IMR-90 (cell line): ENCODE data around the gene USP24. TPM values are rescaled to one million over a fixed set of nuclear protein-coding genes. Genes with fewer than 3 reads are reported as not detected.
"Not testable (repeated sequence)": the region's sequence is repeated elsewhere in the genome, so short reads cannot be mapped to it uniquely, and the experiment has no call there.

Experiments
- ATAC-seq: fragments of 200-7000 bp; cut with Tn5 transposase; 2 replicates; pipeline ENCODE4 v1.9.1; 2020; ENCODE audit warnings: low read depth, mild to moderate bottlenecking, moderate library complexity
- BruUV-seq: library from RNA; stranded (reverse); fragments of 400-500 nt; replicated peaks from 2 replicates; lab custom pipeline; 2021; lab: Mats Ljungman, UMichigan
- CTCF ChIA-PET: fragments of 300-600 bp; formaldehyde crosslinking; extraction: SDS; loops from one replicate; lab custom pipeline; 2021; ENCODE audit warnings: antibody characterized with exemption; lab: Yijun Ruan, JAX
- POLR2A ChIA-PET: fragments of 300-600 bp; sonication (Branson Sonifier 250); formaldehyde crosslinking; loops from one replicate; lab custom pipeline; 2022; ENCODE audit warnings: antibody characterized with exemption; ENCODE audit not compliant: unreplicated experiment; lab: Charles Lee
- DNase-seq: peaks from one replicate; pipeline ENCODE4 v3.0.0; 2013
- H2AFZ ChIP-seq: replicated peaks from 2 replicates; pipeline ENCODE3; 2013; ENCODE audit warnings: low read length, mild to moderate bottlenecking; ENCODE audit not compliant: poor library complexity
- H2AK5ac ChIP-seq: 2 replicates; pipeline ENCODE4 v1.6.1; 2013; ENCODE audit warnings: low read depth, low read length, inconsistent platforms
- H2AK9ac ChIP-seq: replicated peaks from 2 replicates; pipeline ENCODE3; 2013; ENCODE audit warnings: mild to moderate bottlenecking, low read depth, low read length, moderate library complexity; ENCODE audit not compliant: poor library complexity
- H2BK120ac ChIP-seq: 2 replicates; pipeline ENCODE4 v1.6.1; 2013; ENCODE audit warnings: low read depth, low read length, inconsistent platforms
- H2BK15ac ChIP-seq: 3 replicates; pipeline ENCODE4 v1.6.1; 2013; ENCODE audit warnings: low read depth, low read length, inconsistent platforms
- H2BK20ac ChIP-seq: 2 replicates; pipeline ENCODE4 v1.6.1; 2013; ENCODE audit warnings: low read depth, mild to moderate bottlenecking, inconsistent platforms, low read length, moderate library complexity
- H2BK5ac ChIP-seq: 2 replicates; pipeline ENCODE4 v1.6.1; 2013; ENCODE audit warnings: mild to moderate bottlenecking, low read depth, low read length, inconsistent platforms; ENCODE audit not compliant: poor library complexity, severe bottlenecking
- H3K14ac ChIP-seq: replicated peaks from 2 replicates; pipeline ENCODE4 v1.6.1; 2013; ENCODE audit warnings: low read depth, low read length, inconsistent platforms
- H3K18ac ChIP-seq: 2 replicates; pipeline ENCODE4 v1.6.1; 2013; ENCODE audit warnings: low read depth, low read length, control low read depth
- H3K23ac ChIP-seq: 2 replicates; pipeline ENCODE4 v1.6.1; 2013; ENCODE audit warnings: low read depth, low read length, inconsistent platforms
- H3K27ac ChIP-seq: 2 replicates; pipeline ENCODE4 v1.5.1; 2013; ENCODE audit warnings: mild to moderate bottlenecking, control low read depth, low read length; ENCODE audit not compliant: insufficient read depth
- H3K27me3 ChIP-seq: 2 replicates; pipeline ENCODE4 v1.6.1; 2013; ENCODE audit warnings: low read length; ENCODE audit not compliant: control insufficient read depth, insufficient read depth
- H3K36me3 ChIP-seq: 2 replicates; pipeline ENCODE4 v1.6.1; 2013; ENCODE audit warnings: low read length, mixed read lengths; ENCODE audit not compliant: control insufficient read depth, insufficient read depth
- H3K4ac ChIP-seq: 2 replicates; pipeline ENCODE4 v1.6.1; 2013; ENCODE audit warnings: low read depth, low read length, inconsistent platforms
- H3K4me1 ChIP-seq: 2 replicates; pipeline ENCODE4 v1.6.1; 2013; ENCODE audit warnings: low read length, mixed read lengths; ENCODE audit not compliant: control insufficient read depth, insufficient read depth
- H3K4me2 ChIP-seq: 2 replicates; pipeline ENCODE4 v1.6.1; 2013; ENCODE audit warnings: low read depth, mild to moderate bottlenecking, control low read depth, low read length, moderate library complexity
- H3K4me3 ChIP-seq: 2 replicates; pipeline ENCODE4 v1.5.1; 2013; ENCODE audit warnings: low read depth, mild to moderate bottlenecking, control low read depth, low read length, moderate library complexity; ENCODE audit not compliant: insufficient read depth
- H3K56ac ChIP-seq: 2 replicates; pipeline ENCODE4 v1.6.1; 2013; ENCODE audit warnings: low read length, inconsistent platforms; ENCODE audit not compliant: insufficient read depth; ENCODE audit errors: extremely low read depth
- H3K79me1 ChIP-seq, 2 experiments: 2 replicates each; pipeline ENCODE4 v1.6.1; 2013; ENCODE audit warnings: low read length in 2 of 2, inconsistent platforms in 1 of 2, low read depth in 1 of 2
- H3K9ac ChIP-seq: 2 replicates; pipeline ENCODE4 v1.6.1; 2013; ENCODE audit warnings: low read depth, low read length, control low read depth
- H3K9me1 ChIP-seq: 2 replicates; pipeline ENCODE4 v1.6.1; 2013; ENCODE audit warnings: low read length, inconsistent platforms; ENCODE audit not compliant: insufficient read depth
- H3K9me3 ChIP-seq: 2 replicates; pipeline ENCODE4 v1.6.1; 2013; ENCODE audit warnings: low read length; ENCODE audit not compliant: control insufficient read depth, insufficient read depth
- H4K20me1 ChIP-seq: 2 replicates; pipeline ENCODE4 v1.6.1; 2013; ENCODE audit warnings: low read length, inconsistent platforms; ENCODE audit not compliant: insufficient read depth
- H4K5ac ChIP-seq: 2 replicates; pipeline ENCODE4 v1.6.1; 2013; ENCODE audit warnings: mild to moderate bottlenecking, low read depth, low read length, control low read depth
- H4K8ac ChIP-seq, 2 experiments: 2 replicates each; pipeline ENCODE4 v1.6.1; 2013; ENCODE audit warnings: low read depth in 2 of 2, low read length in 2 of 2, control low read depth in 1 of 2, inconsistent platforms in 1 of 2
- H4K91ac ChIP-seq: 2 replicates; pipeline ENCODE4 v1.6.1; 2013; ENCODE audit warnings: low read depth, low read length, inconsistent platforms; ENCODE audit not compliant: insufficient read depth
- MAFK ChIP-seq: IDR thresholded peaks from 2 replicates; pipeline ENCODE4 v1.6.1; 2012; ENCODE audit warnings: low read depth, low read length, improper control_type of control experiment
- MXI1 ChIP-seq: IDR thresholded peaks from 2 replicates; pipeline ENCODE4 v1.6.1; 2012; ENCODE audit warnings: low read depth, mild to moderate bottlenecking, low read length, moderate library complexity, borderline replicate concordance
- RCOR1 ChIP-seq: IDR thresholded peaks from 2 replicates; pipeline ENCODE4 v1.6.1; 2012; ENCODE audit warnings: mild to moderate bottlenecking, low read length, improper control_type of control experiment; ENCODE audit not compliant: insufficient replicate concordance
- RFX5 ChIP-seq: IDR thresholded peaks from 2 replicates; pipeline ENCODE4 v1.8.0; 2012; ENCODE audit warnings: low read depth, mild to moderate bottlenecking, low read length, moderate library complexity
- WGBS, 2 experiments: methylation state at CpG; one replicate each; pipeline versions ENCODE4 v1.1.5 to v1.1.7; 2013; ENCODE audit warnings: missing lambda C conversion rate in 2 of 2; ENCODE audit not compliant: insufficient read length in 1 of 2; ENCODE audit errors: extremely low coverage in 2 of 2; 5-methylcytosine and 5-hydroxymethylcytosine counted together
- dilution Hi-C: fragments of 300-500 bp; cut with HindIII; formaldehyde crosslinking; loops from one replicate; pipeline ENCODE4 v1.14.3; 2018; ENCODE audit warnings: low sequenced_read_pairs; ENCODE audit not compliant: unreplicated experiment
- in situ Hi-C: fragments of 300-500 bp; cut with MboI; formaldehyde crosslinking; loops from 3 replicates; pipeline ENCODE4 v1.14.3; 2019; ENCODE audit warnings: low sequenced_read_pairs, inconsistent platforms, mixed read lengths
- intact Hi-C: fragments of 100-400 bp; cut with micrococcal nuclease; formaldehyde crosslinking; loops from 2 replicates; pipeline ENCODE4 v1.10.0; 2022
- polyA plus RNA-seq, 3 experiments: library from polyadenylated mRNA; depleted of rRNA; stranded (reverse); fragments of >200 nt; gene quantifications; 2 replicates each; pipeline ENCODE4 v1.2.3, GENCODE V29; 2012; ENCODE audit warnings: low replicate concordance in 1 of 3
- total RNA-seq: library from RNA; depleted of rRNA; stranded (reverse); fragments of >200 nt; gene quantifications from 2 replicates; pipeline ENCODE4 v1.2.3, GENCODE V29; 2012

Gene USP24
- total and polyA plus RNA-seq, 2 of the 4 experiments (the other 2 are of a cell fraction) = 8.4 to 36.7 TPM

- ATAC-seq (no peak), DNase-seq (no peak)
- Histone ChIP-seq H3K36me3 (no peaks in the 10 kb centered on the region), H3K9me1 (no peaks in the 10 kb centered on the region; the same call in 1 of the 2 replicates), H4K8ac (no peak overlapping the region), H2BK5ac (no peak overlapping the region), H4K20me1 (0 out of 2 replicates have a peak, but pooled peaks cover under 1% of the 10 kb centered on the region), H3K4me3 (no peak overlapping the region), H3K18ac (no peak overlapping the region), H2BK20ac (no peak overlapping the region), H4K5ac (no peak overlapping the region), H2BK120ac (no peak overlapping the region), H3K9me3 (no peaks in the 10 kb centered on the region), H3K27me3 (peaks cover 67% of the 10 kb centered on the region), H2AFZ (no peak overlapping the region), H2AK9ac (no peak overlapping the region), H4K91ac (no peak overlapping the region), H3K56ac (no peak overlapping the region), H3K23ac (no peak overlapping the region), H3K4me2 (no peak overlapping the region), H3K4ac (no peak overlapping the region), H3K4me1 (no peaks in the 10 kb centered on the region), H3K9ac (no peak overlapping the region), H3K27ac (no peak overlapping the region), H3K14ac (no peak overlapping the region), H2AK5ac (no peak overlapping the region), H2BK15ac (no peak overlapping the region), H3K79me1 (no peaks in the 10 kb centered on the region)
- CTCF ChIA-PET = interaction anchor here (1.2 kb wide), 1 partner anchor 88 kb away, joined by 4 read pairs; no protein-coding TSS in a partner anchor
- 60% methylated on average over 1 of the region's 7 CpGs; no CpG with 5 or more reads in 1 of the 2 experiments for WGBS, 2 experiments
- intact Hi-C loops = no loop called here
- no peak for TF ChIP-seq MAFK
- TF ChIP-seq RCOR1 = no peak
- TF ChIP-seq MXI1 = no peak
- no peak for TF ChIP-seq RFX5
- POLR2A ChIA-PET = no interaction called here
- in situ Hi-C loops = no loop called here
- BruUV-seq = no TSS peak
- dilution Hi-C loops = no loop called here
These were observed 181.9 kb downstream of the USP24 start for GRCh38 chr1:55033265-55033614.

DNA sequence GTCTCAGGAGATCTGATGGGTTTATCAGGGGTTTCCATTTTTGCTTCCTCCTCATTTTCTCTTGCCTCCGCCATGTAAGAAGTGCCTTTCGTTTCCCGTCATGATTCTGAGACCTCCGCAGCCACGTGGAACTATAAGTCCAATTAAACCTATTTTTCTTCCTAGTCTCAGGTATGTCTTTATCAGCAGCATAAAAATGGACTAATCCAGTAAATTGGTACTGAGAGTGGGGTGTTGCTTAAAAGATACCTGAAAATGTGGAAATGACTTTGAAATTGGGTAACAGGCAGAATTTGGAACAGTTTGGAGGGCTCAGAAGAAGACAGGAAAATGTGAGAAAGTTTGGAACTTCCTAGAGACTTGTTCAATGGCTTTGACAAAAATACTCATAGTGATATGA is 184.1 kb downstream of the USP24 start:
- dilution Hi-C loops = not testable (repeated sequence)

More for the DNA sequence above, 184.1 kb downstream of the USP24 start:
- peaks cover 47% of the 10 kb centered on the region for H3K27me3 ChIP-seq
- H2BK15ac ChIP-seq, H3K4me3 ChIP-seq, H3K9ac ChIP-seq, H3K14ac ChIP-seq, H4K5ac ChIP-seq, H2AK5ac ChIP-seq, H4K91ac ChIP-seq, intact Hi-C loops, H3K23ac ChIP-seq, H3K18ac ChIP-seq, ATAC-seq, H2AFZ ChIP-seq, H3K27ac ChIP-seq, H4K8ac ChIP-seq, H3K79me1 ChIP-seq, H3K4me1 ChIP-seq, DNase-seq, BruUV-seq, POLR2A ChIA-PET, H3K4ac ChIP-seq, H2BK5ac ChIP-seq, in situ Hi-C loops, H3K36me3 ChIP-seq, H2AK9ac ChIP-seq, H2BK20ac ChIP-seq, H3K9me3 ChIP-seq, H3K56ac ChIP-seq, H3K9me1 ChIP-seq, H4K20me1 ChIP-seq, H3K4me2 ChIP-seq, CTCF ChIA-PET, H2BK120ac ChIP-seq: not testable (repeated sequence)
- no CpG with 5 or more reads among the region's 5 CpGs for WGBS, 2 experiments
